Fibroblast of the conjunctiva (primary cell): Measurements from ENCODE around the gene GALNT9.

Experiments
- DNase-seq: peaks from one replicate; pipeline ENCODE4 v3.0.0-alpha.2; 2010; ENCODE audit warnings: low read depth

The GALNT9 gene

DNA sequence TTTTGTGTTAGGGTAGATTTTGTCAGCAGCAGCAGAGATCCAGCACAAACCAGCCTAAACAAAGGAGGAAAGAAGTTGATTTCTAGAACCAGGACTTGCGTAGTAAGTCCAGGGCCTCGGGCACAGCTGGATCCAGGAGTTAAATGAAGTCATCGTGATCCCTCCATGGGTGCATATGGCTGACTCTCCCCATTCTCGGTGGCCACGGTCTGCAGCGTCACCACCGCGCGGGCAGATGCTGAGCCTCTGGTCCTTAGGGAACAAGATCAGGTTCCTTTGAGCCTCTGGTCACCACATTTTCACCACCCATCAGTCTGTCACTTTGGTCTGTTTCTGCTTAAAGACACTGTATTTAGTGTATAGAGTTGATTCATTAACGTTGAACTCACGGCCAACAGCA is 14.8 kb upstream of the GALNT9 start:
- DNase-seq = no peak

DNA sequence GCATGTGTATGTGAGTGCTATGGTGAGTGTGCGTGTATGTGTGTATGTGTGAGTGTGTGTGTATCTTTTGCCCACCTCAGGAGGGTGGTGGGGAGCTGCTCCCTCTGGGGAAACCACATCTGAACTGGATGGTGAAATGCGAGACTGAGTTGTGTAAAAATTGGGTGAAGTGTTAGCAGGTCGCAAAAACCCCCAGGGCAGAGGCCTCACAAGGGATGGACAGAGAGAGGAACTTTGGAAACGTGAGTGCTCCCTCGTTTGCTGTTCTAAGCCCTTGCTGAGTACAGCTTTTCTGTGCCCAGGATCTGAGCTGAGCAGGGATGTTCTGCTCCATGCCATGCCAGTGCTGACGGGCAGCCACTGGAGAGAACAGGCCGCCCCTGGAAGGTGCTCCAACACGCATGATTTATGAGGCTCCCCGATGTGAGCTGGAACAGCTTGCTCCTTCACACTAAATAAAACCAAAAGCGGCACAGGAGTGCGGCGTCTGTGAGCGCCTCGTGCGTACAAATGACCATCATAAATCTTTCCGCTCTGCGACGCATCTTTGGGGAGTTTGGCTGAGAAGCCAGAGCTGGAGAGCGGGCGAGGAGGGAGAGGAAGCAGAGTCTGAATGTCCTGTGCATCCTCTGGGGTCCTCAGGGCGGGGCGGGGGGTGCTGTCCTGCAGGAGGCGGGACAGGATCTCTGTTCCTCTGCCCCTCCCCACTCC is 14.1 kb upstream of the GALNT9 start:
- DNase-seq = no peak

DNA sequence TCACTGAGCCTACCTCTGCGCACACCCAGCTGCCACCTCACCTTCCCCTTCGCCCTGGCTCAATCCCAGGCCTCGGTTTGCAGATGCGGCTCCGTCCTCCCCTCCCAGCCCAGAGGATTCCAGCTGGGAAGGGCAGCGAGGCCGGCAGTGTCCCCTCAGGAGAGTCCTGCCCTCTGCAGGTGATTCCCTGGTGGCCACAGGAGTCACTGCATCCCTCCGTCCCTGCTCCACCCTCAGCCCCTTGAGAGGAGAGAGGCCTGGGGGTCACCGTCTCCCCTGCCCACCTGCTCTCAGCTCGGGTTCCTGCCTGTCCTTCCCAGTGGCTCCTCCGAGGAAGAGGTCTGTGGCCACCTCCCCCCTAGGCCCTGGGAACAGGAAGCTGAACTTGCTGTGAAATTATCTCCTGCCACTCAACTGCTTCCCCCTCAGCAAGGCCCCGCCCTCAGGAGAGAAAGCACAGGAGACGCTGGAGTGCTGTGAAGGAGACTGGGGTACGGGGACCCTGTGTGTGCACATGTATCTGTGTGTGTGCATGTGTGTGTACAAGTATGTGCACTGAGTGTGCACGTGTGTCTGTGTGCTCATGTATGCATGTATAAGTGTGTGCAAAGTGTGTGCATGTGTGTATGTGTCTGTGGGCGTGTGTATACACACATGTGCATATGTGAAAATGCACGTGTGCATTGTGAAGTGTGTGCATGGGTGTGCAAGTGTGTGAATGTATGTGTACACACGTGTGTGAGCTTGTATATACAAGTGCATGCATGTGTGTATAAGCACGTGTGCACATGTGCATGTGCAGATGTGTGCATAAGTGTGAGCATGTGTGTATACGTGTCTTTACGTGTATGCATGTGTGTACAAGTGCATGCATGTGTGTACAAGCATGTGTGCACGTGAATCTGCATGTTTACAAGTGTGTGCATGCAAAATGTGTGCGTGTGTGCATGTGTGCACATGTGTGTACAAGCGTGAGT is 13.2 kb upstream of the GALNT9 start:
- no peak for DNase-seq

DNA sequence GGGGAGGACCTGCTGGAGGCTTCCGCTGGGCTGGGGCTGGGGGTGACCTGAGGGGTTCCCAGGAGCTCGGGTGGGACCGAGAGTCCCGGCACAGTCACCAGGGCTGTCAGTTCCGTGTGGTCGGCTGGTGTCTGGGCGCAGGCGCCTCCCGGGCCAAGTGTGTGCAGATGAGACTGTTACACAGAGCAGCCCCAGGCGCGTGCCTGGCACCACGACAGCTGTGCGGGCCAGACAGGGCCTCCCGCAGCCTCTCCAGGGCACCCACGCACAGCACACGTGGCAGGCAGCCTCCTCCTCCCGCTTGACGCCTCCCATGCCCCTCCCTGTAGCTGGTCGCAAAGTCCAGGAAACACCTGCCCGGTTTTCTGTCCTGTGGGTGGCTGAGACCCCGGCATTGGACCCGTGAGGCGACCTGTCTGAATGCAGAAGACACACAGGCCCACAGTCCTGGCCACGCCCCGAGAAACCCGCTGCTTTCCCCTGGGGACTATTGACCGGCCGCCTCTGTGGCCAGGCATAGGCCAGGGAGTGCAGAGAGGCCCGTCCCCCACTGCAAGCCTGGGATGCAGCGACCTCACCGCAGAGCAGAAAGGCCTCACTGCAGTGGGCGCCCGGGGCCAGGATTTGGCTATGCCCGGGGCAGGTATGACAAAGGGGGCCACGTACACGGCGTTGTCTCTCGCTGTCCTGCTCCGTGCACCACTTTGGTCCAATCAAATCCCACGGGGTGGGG is 12.1 kb upstream of the GALNT9 start:
- DNase-seq = no peak

DNA sequence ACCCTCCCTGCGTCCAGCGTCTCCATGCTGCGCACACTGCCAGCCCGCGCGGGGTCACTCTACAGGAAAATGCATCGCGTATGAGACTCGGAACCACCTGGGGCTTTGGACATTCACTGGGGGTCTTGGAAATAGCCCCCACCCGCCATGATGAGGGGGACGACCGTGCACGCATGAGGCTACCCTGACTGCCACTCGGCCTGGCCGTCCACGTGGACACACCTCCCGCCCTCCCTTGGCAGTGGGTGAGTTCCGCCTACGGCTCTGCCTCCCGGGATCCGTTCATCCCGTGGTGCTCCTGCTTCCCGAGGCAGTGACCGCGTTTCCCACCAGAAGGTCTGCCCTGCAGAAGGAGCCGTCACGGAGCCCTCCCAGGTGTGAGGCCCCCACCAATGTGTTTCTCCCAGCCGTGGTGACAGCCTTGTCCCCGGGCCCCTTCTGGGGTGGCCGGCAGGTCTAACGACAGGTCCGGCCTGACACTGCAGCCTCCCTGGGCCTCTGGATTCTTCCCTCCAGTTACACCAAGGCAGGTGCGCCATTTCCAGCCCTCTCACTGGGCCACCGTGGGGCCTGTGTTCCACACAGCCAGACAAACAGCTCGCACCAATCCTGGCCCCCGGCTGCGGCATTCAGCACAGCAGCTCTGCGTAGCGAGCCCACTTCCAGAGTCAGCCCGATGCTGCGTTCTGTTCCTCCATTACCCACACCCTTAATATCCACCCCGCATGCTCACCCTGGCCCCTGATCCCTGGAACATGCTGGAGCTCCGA is 11.1 kb upstream of the GALNT9 start:
- no peak for DNase-seq

DNA sequence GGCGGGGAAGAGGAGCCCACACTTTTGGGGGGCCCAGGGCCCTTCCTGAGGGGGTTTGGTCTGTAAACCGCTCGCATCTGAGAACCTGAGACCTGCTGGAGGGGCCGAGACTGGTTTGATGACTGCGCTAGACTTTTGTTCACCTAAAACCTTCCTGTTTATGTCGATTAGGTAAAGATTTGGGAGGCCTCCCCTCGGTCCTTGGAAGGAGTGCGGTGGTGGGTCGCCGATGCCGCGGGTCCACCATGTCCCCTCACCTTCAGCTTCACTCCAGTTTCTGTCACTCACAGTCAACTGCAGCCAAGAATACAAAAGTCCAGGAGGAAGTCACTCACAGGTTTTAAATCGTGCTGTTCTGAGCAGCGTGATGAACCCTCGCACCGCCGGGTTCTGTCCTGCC is 10.5 kb upstream of the GALNT9 start:
- DNase-seq = no peak

DNA sequence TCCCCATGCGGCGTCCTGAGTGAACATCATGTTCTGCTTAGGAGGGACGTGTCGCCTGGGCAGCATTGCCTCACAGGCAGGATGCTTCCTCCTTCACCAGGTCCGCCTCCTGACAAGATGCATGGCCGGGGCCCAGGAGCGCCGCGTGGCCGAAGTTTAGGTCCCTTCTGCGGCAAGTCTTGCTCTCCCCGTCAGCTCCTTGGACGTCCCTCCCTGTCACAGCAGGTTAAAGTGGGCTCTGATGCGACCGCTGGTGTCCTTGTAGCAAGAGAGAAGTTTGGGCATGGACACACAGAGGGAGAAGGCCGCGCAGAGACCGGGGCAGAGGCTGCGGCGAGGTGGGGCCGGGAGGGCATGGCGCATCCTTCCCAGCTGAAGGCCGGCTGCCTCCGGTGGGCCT is 9.4 kb upstream of the GALNT9 start:
- DNase-seq = no peak

DNA sequence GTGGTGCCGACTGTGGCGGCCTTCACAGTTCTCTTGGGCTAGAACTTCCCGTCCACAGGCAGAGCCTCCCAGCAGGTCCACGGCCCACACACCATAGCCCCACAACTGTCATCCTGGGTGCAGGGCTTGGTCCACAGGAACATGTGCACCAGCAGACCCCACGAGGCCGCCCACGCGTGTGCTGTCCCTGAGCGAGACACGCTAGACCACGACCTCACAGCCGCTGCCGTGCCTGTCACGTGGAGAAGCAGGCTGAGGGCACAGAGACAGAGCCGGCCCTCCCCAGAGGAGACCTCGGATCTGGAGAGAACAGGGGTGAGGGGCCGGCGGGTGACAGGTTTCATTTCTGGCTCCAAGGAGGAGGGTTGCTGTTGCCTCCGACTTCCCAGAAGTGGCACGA is 8.9 kb upstream of the GALNT9 start:
- no peak for DNase-seq

DNA sequence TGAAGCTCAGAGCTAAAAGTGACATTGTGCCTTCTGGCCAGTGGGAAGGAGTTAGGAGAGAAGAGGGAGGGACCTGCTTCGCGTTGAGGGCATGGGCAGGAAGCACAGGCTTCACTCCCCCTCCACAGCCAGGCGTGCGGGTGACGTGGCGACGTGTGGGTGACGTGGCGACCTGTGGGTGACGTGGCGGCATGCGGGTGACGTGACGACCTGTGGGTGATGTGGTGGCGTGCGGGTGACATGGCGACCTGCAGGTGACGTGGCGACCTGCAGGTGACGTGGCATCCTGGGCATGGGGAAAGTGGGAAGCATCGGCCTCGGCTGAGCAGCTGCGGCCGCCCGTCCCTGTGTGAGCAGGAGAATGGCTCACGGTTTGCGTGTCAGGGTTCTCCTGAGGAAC is 8.2 kb upstream of the GALNT9 start:
- DNase-seq = no peak

DNA sequence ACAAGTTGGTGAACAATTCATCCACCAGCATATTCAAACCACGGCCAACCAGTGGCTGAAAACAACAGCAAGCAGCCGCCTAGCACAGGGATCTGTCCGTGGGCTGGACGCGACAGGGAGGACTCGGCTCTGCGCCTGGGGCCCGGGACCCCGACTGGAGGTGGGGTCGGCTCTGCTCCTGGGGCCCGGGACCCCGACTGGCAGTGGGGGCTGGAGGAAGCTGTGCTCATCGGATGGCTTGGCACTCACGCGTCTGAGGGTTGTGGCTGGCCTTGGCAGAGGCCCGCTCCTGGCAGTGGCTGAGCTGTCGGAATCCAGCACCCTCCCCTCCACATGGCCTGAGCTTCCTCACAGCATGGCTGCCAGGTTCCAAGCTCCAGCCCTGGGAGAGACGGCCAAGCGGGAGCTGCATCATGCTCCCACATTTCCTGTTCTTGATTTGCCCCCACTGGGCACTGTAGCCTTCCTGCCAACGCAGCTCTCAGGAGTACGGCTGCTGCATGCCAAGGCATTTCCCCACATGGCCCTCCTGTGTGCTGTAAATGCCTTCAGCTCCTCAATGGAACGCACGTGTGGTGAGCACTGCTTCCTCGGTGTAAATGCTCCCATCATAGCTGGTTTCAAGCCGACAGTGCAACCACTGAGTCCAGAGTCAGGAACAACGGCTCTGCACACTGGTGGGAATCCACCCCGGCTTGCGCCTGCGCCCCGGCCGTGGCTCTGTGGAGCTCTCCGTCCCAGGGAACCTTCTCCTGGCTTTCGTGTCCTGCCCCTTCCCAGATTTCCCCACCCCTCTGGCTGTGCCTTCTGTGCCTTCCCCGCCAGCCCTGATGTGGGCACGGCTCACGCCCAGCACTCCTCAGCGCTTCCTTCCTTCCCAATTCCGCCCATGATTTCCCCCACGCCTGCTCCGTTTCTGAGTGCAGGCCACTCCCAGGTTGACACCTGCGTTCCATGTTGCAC is 7.3 kb upstream of the GALNT9 start:
- DNase-seq = no peak

DNA sequence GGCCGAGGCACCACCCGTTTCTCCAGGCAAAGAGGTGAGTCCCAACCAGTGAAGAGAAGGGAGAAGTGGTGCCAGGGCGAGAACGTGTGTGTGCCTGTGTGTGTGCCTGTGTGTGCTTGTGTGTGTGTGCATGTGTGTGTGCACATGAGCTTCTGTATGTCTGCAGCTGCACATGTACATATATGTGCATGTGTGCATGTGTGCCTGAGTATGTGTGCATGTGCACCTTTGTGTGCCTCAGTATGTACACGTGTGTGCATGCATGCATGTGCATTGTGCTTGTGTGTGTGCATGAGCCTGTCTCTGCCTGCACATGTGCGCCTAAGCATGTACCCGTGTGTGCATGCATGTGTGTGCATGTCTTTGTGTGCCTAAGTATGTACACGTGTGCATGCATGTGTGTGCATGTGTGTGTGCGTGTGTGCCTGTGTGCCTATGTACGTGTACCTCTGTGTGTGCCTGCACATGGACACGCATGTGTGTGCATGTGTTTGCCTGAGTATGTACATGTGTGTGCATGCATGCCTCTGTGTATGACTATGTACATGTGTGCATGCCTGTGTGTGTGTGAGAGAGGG is 5.9 kb upstream of the GALNT9 start:
- DNase-seq = no peak

DNA sequence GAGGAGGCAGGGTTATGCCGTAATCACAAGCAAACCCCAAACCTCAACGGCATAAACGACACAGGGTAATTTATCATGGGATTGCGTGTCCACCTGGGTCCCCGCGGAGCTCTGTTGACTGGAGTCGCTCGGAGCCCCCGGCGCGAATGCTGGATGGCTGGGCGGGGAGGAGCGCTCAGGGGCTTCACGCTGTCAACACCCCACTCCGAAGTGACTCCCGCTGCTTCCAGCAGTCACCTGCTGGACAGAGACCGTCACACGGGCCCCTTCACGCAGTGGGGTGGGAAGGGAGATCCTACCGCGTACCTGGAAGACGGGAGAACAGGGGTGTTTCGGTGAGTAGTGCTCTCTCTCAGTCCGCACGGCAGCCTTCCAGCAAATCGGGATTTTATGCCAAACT is 4.4 kb upstream of the GALNT9 start:
- no peak for DNase-seq

DNA sequence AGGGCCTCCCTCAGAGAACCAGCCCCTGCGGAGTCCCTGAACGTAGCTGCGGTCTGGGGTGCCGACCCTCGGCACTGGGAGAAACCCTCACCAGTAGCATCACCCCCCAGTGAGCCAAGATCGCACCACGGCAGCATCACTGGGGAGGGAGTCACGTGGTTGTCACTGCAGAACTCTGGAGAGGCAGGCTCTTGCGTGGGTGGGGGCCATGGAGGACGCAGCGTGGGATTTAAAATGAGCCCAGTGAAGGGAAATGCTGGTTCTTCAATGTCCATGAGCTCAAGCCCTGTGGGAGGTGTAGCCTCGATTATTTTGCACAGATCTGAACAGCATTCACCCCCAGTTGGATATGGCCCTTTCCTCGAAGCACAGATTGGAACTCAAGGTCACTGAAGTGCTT is 3.9 kb upstream of the GALNT9 start:
- DNase-seq = no peak

DNA sequence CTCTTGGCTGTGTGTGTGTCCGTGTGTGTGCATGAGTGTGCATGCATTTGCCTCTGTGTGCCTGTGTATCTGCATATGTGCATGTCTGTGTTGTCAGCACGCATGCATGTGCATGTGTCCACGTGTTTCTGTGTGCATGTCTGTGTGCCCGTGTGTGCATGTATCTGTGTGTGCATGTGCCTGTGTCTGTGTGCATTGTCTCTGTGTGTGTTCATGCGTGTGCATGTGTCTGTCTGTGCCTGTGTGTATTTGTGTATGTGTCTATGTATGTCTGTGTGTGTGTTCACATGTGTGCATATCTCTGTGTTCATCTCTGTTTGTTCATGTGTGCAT is 1.1 kb upstream of the GALNT9 start:
- no peak for DNase-seq

DNA sequence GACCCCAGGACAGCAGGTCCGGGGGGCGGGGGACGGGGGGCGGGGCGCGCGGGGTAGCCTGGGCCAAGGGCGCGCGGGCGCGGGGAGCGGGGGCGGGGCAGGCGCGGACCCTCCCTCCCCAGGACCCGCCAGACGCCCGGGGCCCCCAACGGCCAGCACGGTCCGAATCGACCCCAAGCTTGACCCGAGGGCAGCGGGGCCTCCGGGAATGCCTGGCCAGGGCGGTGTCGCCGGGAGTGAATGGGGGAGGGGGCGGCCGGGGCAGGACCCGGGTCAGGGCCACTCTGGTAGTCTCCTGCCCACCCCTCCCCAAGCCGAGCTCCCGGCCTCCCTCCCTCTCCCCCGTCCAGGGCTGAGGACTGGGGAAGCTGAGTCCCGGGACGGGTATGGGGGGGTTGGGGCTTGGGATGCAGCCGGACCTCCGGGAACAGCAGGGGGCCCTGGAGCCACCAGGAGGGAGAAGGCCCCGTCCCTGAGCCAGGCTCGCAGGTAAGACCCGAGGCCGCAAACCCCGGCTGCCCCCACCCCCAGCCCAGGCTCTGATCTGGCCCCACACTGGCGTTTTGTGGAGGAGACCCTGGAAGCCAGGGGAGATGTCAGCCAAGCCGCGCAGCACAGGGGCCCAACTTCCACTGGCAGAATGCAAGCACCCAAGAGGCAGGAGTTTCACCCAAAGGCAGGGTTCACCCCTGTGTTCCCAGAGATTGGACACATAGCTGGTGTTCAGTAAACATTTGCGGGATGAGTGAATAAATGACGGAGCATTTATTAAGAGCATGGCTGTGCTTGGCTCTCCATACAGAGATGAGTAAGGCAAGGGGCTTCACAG is 545 bp upstream of the GALNT9 start:
- no peak for DNase-seq

DNA sequence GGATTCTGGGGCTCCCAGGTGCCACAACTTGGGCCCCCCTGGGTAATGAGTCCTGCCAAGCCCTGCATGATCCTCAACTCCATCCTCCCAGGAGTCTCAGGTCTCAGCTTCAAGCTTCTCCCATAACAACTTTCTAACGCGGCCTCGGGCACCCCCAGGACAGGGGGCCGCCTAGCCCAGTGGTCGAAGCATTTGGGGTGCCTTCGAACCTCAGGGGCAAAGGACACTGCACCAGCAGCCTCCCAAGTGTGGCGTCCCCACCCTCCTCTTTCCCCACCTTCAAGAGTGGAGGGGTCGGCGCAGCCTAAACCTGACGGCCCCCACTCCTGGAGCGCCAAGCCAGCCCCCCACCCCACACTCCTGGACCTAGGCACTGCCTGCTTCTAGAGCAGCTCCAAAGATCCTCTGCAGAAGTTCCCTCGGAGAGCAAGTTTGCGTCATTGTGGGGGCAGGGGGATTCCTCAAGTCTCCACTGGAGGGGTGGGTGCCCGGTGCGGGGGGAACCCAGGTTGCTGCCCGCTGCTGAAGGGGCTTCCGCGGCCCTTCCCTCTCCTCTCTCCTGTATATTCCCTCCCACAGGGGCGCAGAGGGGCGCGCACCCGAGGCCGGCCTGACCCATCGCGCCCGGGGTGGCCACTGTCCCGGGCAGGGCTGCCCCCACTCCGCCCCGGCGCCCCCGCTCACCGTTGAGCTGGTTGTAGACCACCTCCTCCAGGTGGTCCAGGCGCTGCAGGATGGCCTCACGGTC is 933 bp downstream of the GALNT9 start:
- DNase-seq = no peak

DNA sequence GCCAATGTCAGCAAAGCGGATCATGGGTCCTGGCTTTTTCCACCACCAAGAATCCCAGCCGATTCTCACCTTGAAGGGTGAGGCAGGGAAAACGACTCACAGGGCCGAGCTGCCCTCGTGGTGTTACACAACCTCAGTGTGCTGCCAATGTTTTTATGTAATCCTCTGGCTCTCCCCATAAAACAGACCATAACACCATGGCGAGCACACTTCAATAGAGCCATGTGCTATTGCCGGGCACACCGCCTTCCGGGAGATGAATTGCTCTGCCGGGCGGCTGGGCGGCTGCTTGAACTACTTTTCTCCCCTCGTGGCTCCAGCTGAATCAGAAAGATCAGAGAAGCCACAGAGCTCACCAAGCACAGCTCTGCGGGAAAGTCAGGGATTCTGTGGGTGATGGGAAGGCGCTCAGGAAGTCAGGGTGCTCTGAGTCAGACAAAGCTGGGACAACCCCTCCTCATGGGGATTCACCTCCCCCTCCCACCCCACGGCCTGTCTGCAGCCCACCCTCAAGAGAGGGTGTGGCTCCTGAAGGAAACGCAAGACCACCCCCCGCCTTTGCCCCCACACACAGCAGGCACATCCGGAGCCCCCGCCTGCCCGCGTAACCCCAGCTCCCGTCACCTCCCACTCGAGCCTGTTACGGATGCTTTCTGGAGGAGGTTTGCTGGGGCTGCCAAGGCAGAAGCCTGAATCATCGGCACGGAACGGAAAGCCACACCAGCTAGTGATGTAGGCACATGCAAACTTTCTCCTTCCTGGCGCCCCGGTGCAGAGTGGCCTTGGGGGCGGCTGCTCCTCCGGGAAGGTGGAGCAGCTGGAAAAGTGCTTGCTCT is 1.8 kb downstream of the GALNT9 start:
- DNase-seq = peak; percentile 53

DNA sequence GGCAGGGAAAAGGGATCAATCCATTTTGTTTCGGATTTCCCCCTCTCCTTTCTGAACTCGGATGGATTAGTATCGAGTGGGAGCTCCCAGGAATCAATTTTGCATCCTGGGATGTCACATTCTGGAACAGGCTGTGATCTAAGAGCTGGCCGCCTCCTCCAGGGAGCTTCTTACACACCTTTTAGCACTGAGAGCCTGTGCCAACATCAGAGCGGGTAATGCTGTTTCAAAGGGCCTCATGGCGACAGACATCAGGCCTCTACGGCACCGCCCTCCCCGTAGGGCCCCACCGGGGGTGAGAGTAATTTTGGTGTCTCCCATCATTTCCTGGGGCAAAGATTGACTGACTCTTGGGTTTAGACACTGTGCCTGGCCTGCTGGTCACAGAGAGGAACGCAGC is 2.7 kb downstream of the GALNT9 start:
- no peak for DNase-seq
